ENCODE measurements around the gene KHDRBS2. TPM values are rescaled to one million over a fixed set of nuclear protein-coding genes. Genes with fewer than 3 reads are reported as not detected.
A peak's percentile ranks its signal among the peaks of the same experiment; 100 is the strongest.

Gene KHDRBS2
- total RNA-seq, 1 donor from 2014 or later: not detected

DNA sequence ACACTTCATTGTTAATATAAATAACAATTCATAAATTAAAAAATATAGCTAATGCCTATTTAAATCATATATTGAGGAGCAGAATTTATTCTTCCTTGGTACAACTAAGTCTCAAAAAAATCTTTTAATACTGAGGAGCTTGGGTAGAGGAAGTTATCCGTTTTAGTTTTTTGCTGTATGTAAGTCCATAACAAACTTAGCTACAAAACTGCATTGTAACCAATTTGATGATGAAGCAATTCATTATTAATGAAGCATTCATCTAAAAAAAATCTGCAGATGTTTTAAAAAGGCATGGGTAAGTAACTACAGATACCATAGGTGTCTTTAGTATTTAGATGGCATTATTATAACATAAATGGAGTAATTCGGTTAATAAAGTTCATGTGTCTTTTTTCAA lies 1.3 kb downstream of the KHDRBS2 start:
- no peak overlapping the region for H3K4me3 ChIP-seq (ENCODE audit: insufficient read depth, low read depth, low read length)
- H2AFZ ChIP-seq (ENCODE audit: low read depth, low read length): no peak overlapping the region
- Mint-ChIP-seq H3K4me3 (ENCODE audit: unreplicated experiment) (no peak overlapping the region), H3K4me1 (ENCODE audit: low read depth, unreplicated experiment) (no peaks in the 10 kb centered on the region), H3K27me3 (ENCODE audit: low read depth, unreplicated experiment) (no peaks in the 10 kb centered on the region), H3K36me3 (ENCODE audit: low read depth, unreplicated experiment) (no peaks in the 10 kb centered on the region), H3K27ac (ENCODE audit: unreplicated experiment) (no peak overlapping the region), H3K9me3 (ENCODE audit: unreplicated experiment) (no peaks in the 10 kb centered on the region)
- no peaks in the 10 kb centered on the region for H3K9me3 ChIP-seq (ENCODE audit: insufficient read depth, low read depth, low read length)
- H3K79me2 ChIP-seq (ENCODE audit: insufficient read depth, low read length): no peaks in the 10 kb centered on the region
- FAIRE-seq: no peak
- H3K9ac ChIP-seq (ENCODE audit: low read length): no peak overlapping the region
- H3K27me3 ChIP-seq (ENCODE audit: insufficient read depth, low read length): no peaks in the 10 kb centered on the region
- no peak for DNase-seq (ENCODE audit: low read depth)
- TF ChIP-seq EZH2 (IDR thresholded peaks at IDR 0.05; ENCODE audit: insufficient read depth, low read length): no peak
- TF ChIP-seq, protein P1, sequence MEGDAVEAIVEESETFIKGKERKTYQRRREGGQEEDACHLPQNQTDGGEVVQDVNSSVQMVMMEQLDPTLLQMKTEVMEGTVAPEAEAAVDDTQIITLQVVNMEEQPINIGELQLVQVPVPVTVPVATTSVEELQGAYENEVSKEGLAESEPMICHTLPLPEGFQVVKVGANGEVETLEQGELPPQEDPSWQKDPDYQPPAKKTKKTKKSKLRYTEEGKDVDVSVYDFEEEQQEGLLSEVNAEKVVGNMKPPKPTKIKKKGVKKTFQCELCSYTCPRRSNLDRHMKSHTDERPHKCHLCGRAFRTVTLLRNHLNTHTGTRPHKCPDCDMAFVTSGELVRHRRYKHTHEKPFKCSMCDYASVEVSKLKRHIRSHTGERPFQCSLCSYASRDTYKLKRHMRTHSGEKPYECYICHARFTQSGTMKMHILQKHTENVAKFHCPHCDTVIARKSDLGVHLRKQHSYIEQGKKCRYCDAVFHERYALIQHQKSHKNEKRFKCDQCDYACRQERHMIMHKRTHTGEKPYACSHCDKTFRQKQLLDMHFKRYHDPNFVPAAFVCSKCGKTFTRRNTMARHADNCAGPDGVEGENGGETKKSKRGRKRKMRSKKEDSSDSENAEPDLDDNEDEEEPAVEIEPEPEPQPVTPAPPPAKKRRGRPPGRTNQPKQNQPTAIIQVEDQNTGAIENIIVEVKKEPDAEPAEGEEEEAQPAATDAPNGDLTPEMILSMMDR (IDR thresholded peaks at IDR 0.05; ENCODE audit: insufficient read depth, low read depth, low read length): no peak
- H3K4me2 ChIP-seq (ENCODE audit: low read length): no peak overlapping the region
- no peak overlapping the region for H3K27ac ChIP-seq (ENCODE audit: low read depth, low read length)
- H3K4me1 ChIP-seq (ENCODE audit: insufficient read depth, low read length): no peaks in the 10 kb centered on the region
- H3K36me3 ChIP-seq (ENCODE audit: insufficient read depth, low read length): no peaks in the 10 kb centered on the region
- H4K20me1 ChIP-seq (ENCODE audit: insufficient read depth, low read length): no peaks in the 10 kb centered on the region

DNA sequence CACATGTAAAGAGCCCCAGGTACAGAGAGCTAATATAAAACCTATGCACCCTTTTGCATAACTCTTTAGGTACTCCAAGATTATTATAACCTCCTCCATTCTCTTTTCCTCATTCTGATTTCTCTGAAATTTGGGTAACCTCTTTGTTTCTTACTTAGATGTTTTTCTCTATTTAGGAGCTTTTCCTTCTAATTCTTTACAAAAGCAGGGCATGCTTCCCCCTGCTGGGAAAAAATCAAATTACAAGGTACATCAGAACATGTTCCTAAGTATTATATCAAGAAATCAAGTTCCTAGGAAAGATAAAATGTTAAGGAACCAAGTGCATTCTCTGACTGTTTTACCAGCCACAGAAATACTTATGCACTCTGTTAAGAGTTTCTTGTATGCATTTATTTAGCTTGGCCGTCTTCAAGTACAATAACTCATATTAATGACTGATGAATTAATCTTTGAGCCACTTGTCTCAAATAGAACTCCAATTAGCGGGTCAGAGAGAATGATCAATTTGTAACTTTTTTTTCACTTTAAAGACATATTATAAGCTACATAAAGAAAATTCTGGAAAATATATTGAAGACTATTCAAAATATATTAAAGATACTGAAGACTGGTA lies 2.1 kb downstream of the KHDRBS2 start:
- no peak overlapping the region for H3K4me2 ChIP-seq (ENCODE audit: low read length)
- no peak for TF ChIP-seq EZH2 (IDR thresholded peaks at IDR 0.05; ENCODE audit: insufficient read depth, low read length)
- TF ChIP-seq, protein P1 (IDR thresholded peaks at IDR 0.05; ENCODE audit: insufficient read depth, low read depth, low read length): peak; percentile 36
- H4K20me1 ChIP-seq (ENCODE audit: insufficient read depth, low read length): no peaks in the 10 kb centered on the region
- H3K36me3 ChIP-seq (ENCODE audit: insufficient read depth, low read length): no peaks in the 10 kb centered on the region
- Mint-ChIP-seq H3K36me3 (ENCODE audit: low read depth, unreplicated experiment) (no peaks in the 10 kb centered on the region), H3K4me3 (ENCODE audit: unreplicated experiment) (no peak overlapping the region), H3K9me3 (ENCODE audit: unreplicated experiment) (no peaks in the 10 kb centered on the region), H3K4me1 (ENCODE audit: low read depth, unreplicated experiment) (no peaks in the 10 kb centered on the region), H3K27ac (ENCODE audit: unreplicated experiment) (no peak overlapping the region), H3K27me3 (ENCODE audit: low read depth, unreplicated experiment) (no peaks in the 10 kb centered on the region)
- DNase-seq (ENCODE audit: low read depth) (no peak), FAIRE-seq (no peak)
- H3K4me3 ChIP-seq (ENCODE audit: insufficient read depth, low read depth, low read length): no peak overlapping the region
- H3K27me3 ChIP-seq (ENCODE audit: insufficient read depth, low read length): no peaks in the 10 kb centered on the region
- no peaks in the 10 kb centered on the region for H3K9me3 ChIP-seq (ENCODE audit: insufficient read depth, low read depth, low read length)
- no peaks in the 10 kb centered on the region for H3K4me1 ChIP-seq (ENCODE audit: insufficient read depth, low read length)
- no peaks in the 10 kb centered on the region for H3K79me2 ChIP-seq (ENCODE audit: insufficient read depth, low read length)
- no peak overlapping the region for H2AFZ ChIP-seq (ENCODE audit: low read depth, low read length)
- H3K27ac ChIP-seq (ENCODE audit: low read depth, low read length): no peak overlapping the region
- no peak overlapping the region for H3K9ac ChIP-seq (ENCODE audit: low read length)

DNA sequence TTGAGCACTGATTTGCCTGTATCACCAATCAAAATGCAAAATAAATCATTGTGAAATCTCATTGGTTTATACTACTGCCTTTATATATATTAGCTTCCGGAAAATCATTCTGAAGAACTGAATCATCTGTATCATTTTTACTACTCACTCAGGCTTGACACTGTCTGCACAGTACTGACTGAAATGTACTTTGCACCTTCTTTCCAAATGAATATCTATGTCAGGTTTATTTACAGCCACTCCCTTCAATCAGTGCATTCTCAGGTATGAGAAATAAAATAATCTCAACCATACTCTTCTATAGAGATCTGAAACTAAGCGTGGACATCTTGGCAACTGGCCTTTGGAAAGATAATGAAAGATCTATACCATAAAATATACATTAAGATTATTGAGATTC lies 2.7 kb downstream of the KHDRBS2 start:
- H3K36me3 Mint-ChIP-seq (ENCODE audit: low read depth, unreplicated experiment): no peaks in the 10 kb centered on the region
- TF ChIP-seq, protein P1 (IDR thresholded peaks at IDR 0.05; ENCODE audit: insufficient read depth, low read depth, low read length): no peak
- no peak for TF ChIP-seq EZH2 (IDR thresholded peaks at IDR 0.05; ENCODE audit: insufficient read depth, low read length)
- H3K9ac ChIP-seq (ENCODE audit: low read length): no peak overlapping the region
- H3K4me3 ChIP-seq (ENCODE audit: insufficient read depth, low read depth, low read length): no peak overlapping the region
- H3K27ac ChIP-seq (ENCODE audit: low read depth, low read length): no peak overlapping the region
- H4K20me1 ChIP-seq (ENCODE audit: insufficient read depth, low read length): no peaks in the 10 kb centered on the region
- H3K36me3 ChIP-seq (ENCODE audit: insufficient read depth, low read length): no peaks in the 10 kb centered on the region
- no peaks in the 10 kb centered on the region for H3K9me3 Mint-ChIP-seq (ENCODE audit: unreplicated experiment)
- no peak for FAIRE-seq
- H3K27me3 Mint-ChIP-seq (ENCODE audit: low read depth, unreplicated experiment): no peaks in the 10 kb centered on the region
- H3K27ac Mint-ChIP-seq (ENCODE audit: unreplicated experiment): no peak overlapping the region
- H3K4me1 ChIP-seq (ENCODE audit: insufficient read depth, low read length): no peaks in the 10 kb centered on the region
- no peaks in the 10 kb centered on the region for H3K9me3 ChIP-seq (ENCODE audit: insufficient read depth, low read depth, low read length)
- H3K4me2 ChIP-seq (ENCODE audit: low read length): no peak overlapping the region
- no peak for DNase-seq (ENCODE audit: low read depth)
- no peaks in the 10 kb centered on the region for H3K4me1 Mint-ChIP-seq (ENCODE audit: low read depth, unreplicated experiment)
- H2AFZ ChIP-seq (ENCODE audit: low read depth, low read length): no peak overlapping the region
- no peaks in the 10 kb centered on the region for H3K79me2 ChIP-seq (ENCODE audit: insufficient read depth, low read length)
- no peak overlapping the region for H3K4me3 Mint-ChIP-seq (ENCODE audit: unreplicated experiment)
- no peaks in the 10 kb centered on the region for H3K27me3 ChIP-seq (ENCODE audit: insufficient read depth, low read length)

Data from astrocyte (in vitro differentiated cells and primary cell).